NCI-H460 (cell line): ENCODE measurements around the gene RASL10B. TPM values are rescaled to one million over a fixed set of nuclear protein-coding genes. Genes with fewer than 3 reads are reported as not detected.

Source experiments
- DNase-seq: peaks from one replicate; pipeline ENCODE4 v3.0.0-alpha.2; 2016; ENCODE audit warnings: low read depth; ENCODE audit errors: extremely low read depth
- total RNA-seq: library from RNA; depleted of rRNA; stranded (reverse); fragments of >200 nt; shearing (Covaris generic); gene quantifications from 2 replicates; pipeline ENCODE4 v1.2.3, GENCODE V29; 2014; rRNA removed

RASL10B gene
- total RNA-seq, 1 experiment from 2014 or later: 2.3 TPM

- no peak for DNase-seq
Measured at GRCh38 chr17:35791681-35792350, 60.4 kb downstream of the RASL10B start.

Other genes with a start within 250 kb of the RASL10B start
- not detected in 2 replicates for gene SLFN12L, start 194.0 kb upstream of the RASL10B start, total RNA-seq
- gene SLFN14, start 170.8 kb upstream of the RASL10B start, total RNA-seq: not detected in 2 replicates
- 8.9 and 9.0 TPM in 2 replicates for gene PEX12, start 153.1 kb upstream of the RASL10B start, total RNA-seq
- gene AP2B1, start 144.3 kb upstream of the RASL10B start, total RNA-seq: 77.8 and 82.8 TPM in 2 replicates
- not detected in 2 replicates for gene GAS2L2, start 21.6 kb downstream of the RASL10B start, total RNA-seq
- not detected in 2 replicates for gene C17orf50, start 29.2 kb downstream of the RASL10B start, total RNA-seq
- gene MMP28, start 64.0 kb downstream of the RASL10B start, total RNA-seq: 0.12 TPM in 1 of 2 replicates, not detected in the other
- 41.0 and 48.8 TPM in 2 replicates for gene TAF15, start 77.8 kb downstream of the RASL10B start, total RNA-seq
- not detected in 2 replicates for gene HEATR9, start 137.3 kb downstream of the RASL10B start, total RNA-seq
- gene CCL5, start 148.7 kb downstream of the RASL10B start, total RNA-seq: not detected in 2 replicates
- 3.2 and 5.2 TPM in 2 replicates for gene RDM1, start 199.1 kb downstream of the RASL10B start, total RNA-seq
- not detected in 2 replicates for gene LYZL6, start 212.1 kb downstream of the RASL10B start, total RNA-seq
- not detected in 2 replicates for gene CCL16, start 249.9 kb downstream of the RASL10B start, total RNA-seq